ENCODE data around the gene DYTN. TPM values are rescaled to one million over a fixed set of nuclear protein-coding genes. Genes with fewer than 3 reads are reported as not detected.

DYTN gene
- total RNA-seq, 1 experiment from 2014 or later = not detected

- Mint-ChIP-seq H3K27ac (no peak within 1 kb of the TSS), H3K27me3 (ENCODE audit: low read depth) (peaks cover 15% of the 10 kb centered on the region), H3K4me1 (0 out of 2 replicates have a peak, but pooled peaks cover 3% of the 10 kb centered on the region), H3K9me3 (no peaks in the 10 kb centered on the region), H3K4me3 (peak within 1 kb of the TSS; percentile 83), H3K36me3 (no peaks in the 10 kb centered on the region)
- CTCF ChIA-PET = interaction anchor here (1.1 to 1.3 kb wide), 3 partner anchors 16 to 250 kb away, joined by 3 to 4 read pairs (median 3); no protein-coding TSS in a partner anchor
- DNase-seq (ENCODE audit: low spot score) = peak; percentile 74
- TF ChIP-seq NR3C1 (CRISPR knock-in tag; conservative IDR thresholded peaks at IDR 0.05; ENCODE audit: low read depth) (0 out of 2 replicates have a peak, but pooled peaks have one; percentile 49), CREB1 (CRISPR knock-in tag; IDR thresholded peaks at IDR 0.05) (peak; percentile 46; the same call in 1 of the 2 replicates), STAT6 (CRISPR knock-in tag; conservative IDR thresholded peaks at IDR 0.05; ENCODE audit: low read depth) (no peak), ZNF232 (CRISPR knock-in tag; IDR thresholded peaks at IDR 0.05) (peak; percentile 38), RELA (CRISPR knock-in tag; IDR thresholded peaks at IDR 0.05; ENCODE audit: borderline replicate concordance) (peak; percentile 88; the same call in 1 of the 2 replicates), PREB (CRISPR knock-in tag; IDR thresholded peaks at IDR 0.05; ENCODE audit: borderline replicate concordance) (no peak), TEAD1 (CRISPR knock-in tag; IDR thresholded peaks at IDR 0.05) (peak; percentile 74), HMGXB4 (CRISPR knock-in tag; IDR thresholded peaks at IDR 0.05) (no peak), CREM (CRISPR knock-in tag; IDR thresholded peaks at IDR 0.05) (peak; percentile 16), SMAD3 (CRISPR knock-in tag; IDR thresholded peaks at IDR 0.05; ENCODE audit: borderline replicate concordance) (no peak), JUN (CRISPR knock-in tag; IDR thresholded peaks at IDR 0.05) (peak; percentile 61; the same call in 1 of the 2 replicates), NFE2L1 (CRISPR knock-in tag; IDR thresholded peaks at IDR 0.05) (peak; percentile 39; the same call in 1 of the 2 replicates), ETV6 (CRISPR knock-in tag; IDR thresholded peaks at IDR 0.05) (peak; percentile 44; the same call in 1 of the 2 replicates), USF1 (CRISPR knock-in tag; IDR thresholded peaks at IDR 0.05) (peak; percentile 57; the same call in 1 of the 2 replicates), ESRRA (CRISPR knock-in tag; IDR thresholded peaks at IDR 0.05; ENCODE audit: borderline replicate concordance) (0 out of 2 replicates have a peak, but pooled peaks have one; percentile 38), KAT7 (CRISPR knock-in tag; IDR thresholded peaks at IDR 0.05; ENCODE audit: borderline replicate concordance) (0 out of 2 replicates have a peak, but pooled peaks have one; percentile 47), MAX (CRISPR knock-in tag; IDR thresholded peaks at IDR 0.05) (peak; percentile 55; the same call in 1 of the 2 replicates), E2F1 (CRISPR knock-in tag; IDR thresholded peaks at IDR 0.05) (0 out of 2 replicates have a peak, but pooled peaks have one; percentile 19), TEAD4 (CRISPR knock-in tag; IDR thresholded peaks at IDR 0.05) (peak; percentile 79), FOXP4 (CRISPR knock-in tag; IDR thresholded peaks at IDR 0.05) (peak; percentile 22; the same call in 1 of the 2 replicates), ZBTB43 (CRISPR knock-in tag; IDR thresholded peaks at IDR 0.05) (no peak)
- ATAC-seq = peak; percentile 81
- POLR2A ChIA-PET = interaction anchor here (0.6 kb wide), 1 partner anchor 44 kb away, joined by 3 read pairs; no protein-coding TSS in a partner anchor
Observed at GRCh38 chr2:206642075-206643025, 75.8 kb downstream of the DYTN start, which contains the start of gene FAM237A. Gene FAM237A, plus strand, starts transcription at chr2:206642487. Its CDS starts 1,750 bp downstream, at chr2:206644237.
